ENCODE data around the gene UBASH3A.

The UBASH3A gene

DNA sequence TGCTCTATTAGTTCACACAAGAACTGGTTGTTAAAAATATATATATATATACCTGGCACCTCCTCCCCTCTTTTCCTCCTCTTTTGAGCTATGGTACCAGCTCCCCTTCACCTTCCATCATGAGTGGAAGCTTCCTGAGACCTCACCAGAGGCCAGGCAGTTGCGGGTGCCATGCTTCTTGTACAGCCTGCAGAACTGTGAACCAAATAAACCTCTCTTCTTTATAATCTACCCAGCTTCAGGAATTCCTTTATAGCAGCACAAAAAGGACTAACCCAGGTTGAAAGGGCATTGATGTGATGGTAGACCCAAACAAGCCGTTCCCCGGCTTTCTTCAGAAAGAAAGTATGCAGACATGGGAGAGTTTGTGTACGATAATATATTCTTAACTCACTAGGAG lies 77.5 kb downstream of the UBASH3A start:
- Histone ChIP-seq H3K4me1 (ENCODE audit: control insufficient read depth, insufficient read depth, low read length) (no peaks in the 10 kb centered on the region), H3K36me3 (ENCODE audit: control insufficient read depth, insufficient read depth, low read length) (no peaks in the 10 kb centered on the region), H3K9me3 (ENCODE audit: control insufficient read depth, insufficient read depth, low read length) (no peaks in the 10 kb centered on the region), H3K27me3 (ENCODE audit: control insufficient read depth, insufficient read depth, low read length) (no peaks in the 10 kb centered on the region), H3K4me3 (ENCODE audit: low read depth, low read length) (no peak overlapping the region), H3K9ac (ENCODE audit: low read depth, low read length) (no peak overlapping the region), H3K27ac (ENCODE audit: low read depth, low read length) (no peak overlapping the region)

DNA sequence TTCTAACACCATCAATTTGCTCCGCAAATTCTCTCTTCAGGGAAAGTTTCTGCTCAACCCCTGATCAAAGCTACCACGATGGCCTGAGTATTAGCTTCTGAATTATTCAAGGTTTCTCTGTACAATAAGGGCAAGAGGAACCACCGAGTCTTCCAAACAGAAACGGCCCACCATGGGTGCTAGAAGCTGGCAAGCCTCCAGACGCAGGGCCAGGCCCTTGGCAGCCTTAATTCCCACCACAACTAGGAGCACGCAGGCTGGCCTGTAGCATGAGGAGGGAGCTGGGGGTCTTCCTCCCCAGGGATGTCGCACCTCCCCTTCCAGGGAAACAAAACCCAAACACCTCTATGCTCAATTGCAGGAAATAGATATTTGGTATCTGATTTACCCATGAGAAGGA lies 81.3 kb downstream of the UBASH3A start:
- no peaks in the 10 kb centered on the region for H3K4me1 ChIP-seq (ENCODE audit: control insufficient read depth, insufficient read depth, low read length)
- H3K9ac ChIP-seq (ENCODE audit: low read depth, low read length) = no peak overlapping the region
- H3K9me3 ChIP-seq (ENCODE audit: control insufficient read depth, insufficient read depth, low read length) = no peaks in the 10 kb centered on the region
- no peak overlapping the region for H3K4me3 ChIP-seq (ENCODE audit: low read depth, low read length)
- H3K27me3 ChIP-seq (ENCODE audit: control insufficient read depth, insufficient read depth, low read length) = no peaks in the 10 kb centered on the region
- H3K27ac ChIP-seq (ENCODE audit: low read depth, low read length) = no peak overlapping the region
- H3K36me3 ChIP-seq (ENCODE audit: control insufficient read depth, insufficient read depth, low read length) = no peaks in the 10 kb centered on the region

DNA sequence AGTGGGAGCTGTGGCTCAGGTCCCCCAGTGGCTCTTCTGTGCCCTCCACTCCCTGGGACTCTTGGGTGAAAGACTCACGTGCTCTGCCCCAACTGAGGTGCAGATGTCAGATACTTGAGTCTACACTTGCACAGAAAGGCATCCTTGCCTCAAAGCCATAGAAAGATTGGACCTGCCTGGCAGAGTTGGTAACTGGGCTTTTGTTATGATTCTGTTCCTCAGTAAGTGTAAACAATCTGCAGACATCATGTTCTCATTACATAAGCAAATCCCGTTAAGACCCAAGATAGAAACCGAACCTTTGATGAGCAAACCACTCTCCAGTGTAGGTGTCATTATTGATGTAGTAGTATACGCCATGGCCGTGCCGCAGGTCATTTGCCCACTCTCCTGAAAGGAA lies 82.4 kb downstream of the UBASH3A start:
- Histone ChIP-seq H3K4me3 (ENCODE audit: low read depth, low read length) (no peak overlapping the region), H3K36me3 (ENCODE audit: control insufficient read depth, insufficient read depth, low read length) (no peaks in the 10 kb centered on the region), H3K27ac (ENCODE audit: low read depth, low read length) (no peak overlapping the region), H3K27me3 (ENCODE audit: control insufficient read depth, insufficient read depth, low read length) (no peaks in the 10 kb centered on the region), H3K9ac (ENCODE audit: low read depth, low read length) (no peak overlapping the region), H3K9me3 (ENCODE audit: control insufficient read depth, insufficient read depth, low read length) (no peaks in the 10 kb centered on the region), H3K4me1 (ENCODE audit: control insufficient read depth, insufficient read depth, low read length) (no peaks in the 10 kb centered on the region)

DNA sequence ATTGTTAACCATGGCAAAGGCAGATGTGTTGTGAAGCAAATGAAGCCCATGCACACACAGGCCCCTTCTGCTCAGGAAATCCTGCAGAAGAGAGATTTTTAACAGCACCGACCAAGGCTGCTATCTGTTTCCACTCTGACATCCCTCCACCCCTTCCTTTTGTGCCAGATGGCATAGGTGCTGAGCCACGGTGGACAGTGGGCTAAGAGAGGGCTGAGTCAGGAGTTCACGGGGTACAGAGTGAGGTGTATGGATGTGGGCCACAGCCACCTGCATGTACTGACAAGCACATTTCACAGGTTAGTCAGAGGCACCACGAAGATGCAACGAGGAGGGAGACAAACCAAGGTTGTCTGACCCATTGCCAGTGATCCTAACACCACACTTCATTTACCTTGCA lies 82.8 kb downstream of the UBASH3A start:
- H3K27me3 ChIP-seq (ENCODE audit: control insufficient read depth, insufficient read depth, low read length) = no peaks in the 10 kb centered on the region
- no peaks in the 10 kb centered on the region for H3K36me3 ChIP-seq (ENCODE audit: control insufficient read depth, insufficient read depth, low read length)
- H3K9ac ChIP-seq (ENCODE audit: low read depth, low read length) = no peak overlapping the region
- no peak overlapping the region for H3K4me3 ChIP-seq (ENCODE audit: low read depth, low read length)
- no peaks in the 10 kb centered on the region for H3K9me3 ChIP-seq (ENCODE audit: control insufficient read depth, insufficient read depth, low read length)
- H3K27ac ChIP-seq (ENCODE audit: low read depth, low read length) = no peak overlapping the region
- H3K4me1 ChIP-seq (ENCODE audit: control insufficient read depth, insufficient read depth, low read length) = no peaks in the 10 kb centered on the region

DNA sequence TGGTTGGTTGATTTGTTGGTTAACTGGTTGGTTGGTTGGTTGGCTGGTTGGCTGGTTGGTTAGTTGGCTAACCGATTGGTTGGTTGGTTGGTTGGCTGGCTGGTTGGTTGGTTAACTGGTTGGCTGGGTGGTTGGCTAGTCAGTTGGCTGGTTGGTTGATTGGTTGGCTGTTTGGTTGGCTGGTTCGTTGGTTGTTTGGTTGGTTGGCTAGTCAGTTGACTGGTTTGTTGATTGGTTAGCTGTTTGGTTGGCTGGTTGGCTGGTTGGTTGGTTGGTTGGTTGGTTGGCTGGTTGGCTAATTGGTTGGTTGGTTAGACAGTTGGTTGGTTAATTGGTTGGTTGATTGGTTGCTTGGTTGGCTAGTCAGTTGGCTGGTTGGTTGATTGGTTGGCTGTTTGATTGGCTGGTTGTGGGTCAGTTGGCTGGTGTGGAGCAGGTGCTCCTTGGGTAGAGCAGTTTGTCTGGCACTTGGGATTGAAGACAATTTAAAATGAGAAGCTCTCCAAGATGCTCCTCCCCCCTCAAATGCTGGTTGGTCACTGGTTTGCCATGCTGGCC lies 85.4 kb downstream of the UBASH3A start:
- Histone ChIP-seq H3K27me3 (ENCODE audit: control insufficient read depth, insufficient read depth, low read length) (no peaks in the 10 kb centered on the region), H3K4me1 (ENCODE audit: control insufficient read depth, insufficient read depth, low read length) (no peaks in the 10 kb centered on the region), H3K4me3 (ENCODE audit: low read depth, low read length) (no peak overlapping the region), H3K27ac (ENCODE audit: low read depth, low read length) (no peak overlapping the region), H3K9ac (ENCODE audit: low read depth, low read length) (no peak overlapping the region), H3K9me3 (ENCODE audit: control insufficient read depth, insufficient read depth, low read length) (no peaks in the 10 kb centered on the region), H3K36me3 (ENCODE audit: control insufficient read depth, insufficient read depth, low read length) (no peaks in the 10 kb centered on the region)

DNA sequence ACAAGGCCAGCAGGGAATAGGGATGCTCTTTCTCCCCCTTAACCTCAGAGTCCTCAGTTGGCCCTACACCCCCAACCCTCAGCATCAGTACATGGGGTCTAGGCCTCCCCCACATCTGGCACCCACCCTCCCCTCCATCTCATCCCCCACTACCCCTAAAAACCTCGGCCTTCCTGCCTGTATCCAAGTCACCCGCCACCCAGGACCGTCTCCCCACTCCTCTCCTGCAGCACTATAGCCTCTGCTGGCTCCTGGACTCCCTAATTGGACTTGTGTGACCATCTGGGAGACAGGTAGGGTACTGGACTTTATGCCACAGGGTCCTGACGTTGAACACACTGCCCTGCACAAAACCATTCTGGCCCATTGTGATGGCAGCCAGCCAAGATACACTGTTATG lies 86.3 kb downstream of the UBASH3A start:
- Histone ChIP-seq H3K27ac (ENCODE audit: low read depth, low read length) (no peak overlapping the region), H3K27me3 (ENCODE audit: control insufficient read depth, insufficient read depth, low read length) (no peaks in the 10 kb centered on the region), H3K9me3 (ENCODE audit: control insufficient read depth, insufficient read depth, low read length) (no peaks in the 10 kb centered on the region), H3K9ac (ENCODE audit: low read depth, low read length) (no peak overlapping the region), H3K4me1 (ENCODE audit: control insufficient read depth, insufficient read depth, low read length) (no peaks in the 10 kb centered on the region), H3K4me3 (ENCODE audit: low read depth, low read length) (no peak overlapping the region), H3K36me3 (ENCODE audit: control insufficient read depth, insufficient read depth, low read length) (no peaks in the 10 kb centered on the region)

DNA sequence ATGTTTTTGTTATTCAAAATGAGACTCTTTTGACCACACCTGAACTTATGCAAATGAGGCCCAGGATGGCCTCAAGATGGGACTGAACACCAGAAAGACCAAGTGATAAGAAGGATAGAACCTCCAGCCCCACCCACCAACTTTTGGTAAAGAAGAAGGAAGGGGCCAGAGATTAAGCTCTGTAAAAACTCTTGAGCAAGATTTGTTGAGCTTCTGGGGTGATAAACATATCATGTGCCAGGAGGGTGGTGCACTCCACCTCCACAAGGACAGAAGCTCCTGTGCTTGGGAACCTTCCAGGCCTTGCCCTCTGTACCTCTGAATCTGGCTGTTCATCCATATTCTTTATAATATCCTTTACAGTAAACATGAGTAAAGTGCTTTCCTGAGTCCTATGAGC lies 87.0 kb downstream of the UBASH3A start:
- no peaks in the 10 kb centered on the region for H3K9me3 ChIP-seq (ENCODE audit: control insufficient read depth, insufficient read depth, low read length)
- no peaks in the 10 kb centered on the region for H3K4me1 ChIP-seq (ENCODE audit: control insufficient read depth, insufficient read depth, low read length)
- H3K4me3 ChIP-seq (ENCODE audit: low read depth, low read length) = no peak overlapping the region

DNA sequence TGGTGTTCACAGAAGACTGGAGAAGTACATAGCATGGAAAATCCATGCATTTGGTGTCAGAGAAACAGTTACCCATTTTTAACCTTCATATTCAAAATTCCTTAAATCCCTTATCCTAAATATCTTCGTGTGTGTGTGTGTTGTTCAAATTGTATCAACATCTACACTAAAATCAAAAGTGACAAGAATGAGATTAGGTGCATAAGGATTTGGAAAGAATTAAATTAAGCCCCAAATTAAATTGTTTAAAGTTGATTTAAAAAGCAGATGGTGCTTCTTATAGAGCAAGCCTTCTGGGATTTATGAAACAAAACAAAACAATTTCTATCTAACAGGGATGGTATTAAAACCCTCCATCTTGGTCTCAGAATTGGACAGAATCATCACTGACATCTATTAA lies 87.6 kb downstream of the UBASH3A start:
- Histone ChIP-seq H3K36me3 (ENCODE audit: control insufficient read depth, insufficient read depth, low read length) (no peaks in the 10 kb centered on the region), H3K27ac (ENCODE audit: low read depth, low read length) (no peak overlapping the region), H3K27me3 (ENCODE audit: control insufficient read depth, insufficient read depth, low read length) (peaks cover 4% of the 10 kb centered on the region; the same call in 1 of the 2 replicates), H3K9me3 (ENCODE audit: control insufficient read depth, insufficient read depth, low read length) (no peaks in the 10 kb centered on the region), H3K9ac (ENCODE audit: low read depth, low read length) (no peak overlapping the region), H3K4me3 (ENCODE audit: low read depth, low read length) (no peak overlapping the region), H3K4me1 (ENCODE audit: control insufficient read depth, insufficient read depth, low read length) (no peaks in the 10 kb centered on the region)

More for the DNA sequence above, 87.0 kb downstream of the UBASH3A start:
- Histone ChIP-seq H3K27me3 (ENCODE audit: control insufficient read depth, insufficient read depth, low read length) (peaks cover 4% of the 10 kb centered on the region; the same call in 1 of the 2 replicates), H3K36me3 (ENCODE audit: control insufficient read depth, insufficient read depth, low read length) (no peaks in the 10 kb centered on the region), H3K9ac (ENCODE audit: low read depth, low read length) (no peak overlapping the region), H3K27ac (ENCODE audit: low read depth, low read length) (no peak overlapping the region)

DNA sequence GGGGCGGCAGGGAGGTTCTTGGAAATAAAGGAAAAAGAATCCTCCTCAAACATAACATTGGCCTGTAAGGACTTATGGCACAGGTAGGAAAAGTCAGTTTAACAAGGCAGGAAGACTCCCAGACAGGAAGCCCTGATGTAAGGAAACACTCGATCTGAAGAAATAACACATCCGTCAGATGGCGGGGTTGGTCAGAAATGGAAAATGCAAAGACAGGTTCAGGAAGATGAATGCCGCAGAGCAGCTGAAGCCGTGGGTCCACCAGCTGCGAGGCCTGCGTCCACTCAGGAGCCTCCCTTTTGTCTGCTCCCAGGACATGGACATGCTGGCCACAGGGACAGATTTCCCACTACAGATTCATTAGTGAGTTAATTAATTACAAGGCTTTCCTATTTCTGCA lies 88.5 kb downstream of the UBASH3A start:
- H3K9me3 ChIP-seq (ENCODE audit: control insufficient read depth, insufficient read depth, low read length) = no peaks in the 10 kb centered on the region
- no peaks in the 10 kb centered on the region for H3K36me3 ChIP-seq (ENCODE audit: control insufficient read depth, insufficient read depth, low read length)
- peaks cover 4% of the 10 kb centered on the region; the same call in 1 of the 2 replicates for H3K27me3 ChIP-seq (ENCODE audit: control insufficient read depth, insufficient read depth, low read length)
- H3K4me1 ChIP-seq (ENCODE audit: control insufficient read depth, insufficient read depth, low read length) = peaks cover 4% of the 10 kb centered on the region; the same call in 1 of the 2 replicates
- H3K27ac ChIP-seq (ENCODE audit: low read depth, low read length) = no peak overlapping the region
- H3K9ac ChIP-seq (ENCODE audit: low read depth, low read length) = no peak overlapping the region
- H3K4me3 ChIP-seq (ENCODE audit: low read depth, low read length) = no peak overlapping the region

DNA sequence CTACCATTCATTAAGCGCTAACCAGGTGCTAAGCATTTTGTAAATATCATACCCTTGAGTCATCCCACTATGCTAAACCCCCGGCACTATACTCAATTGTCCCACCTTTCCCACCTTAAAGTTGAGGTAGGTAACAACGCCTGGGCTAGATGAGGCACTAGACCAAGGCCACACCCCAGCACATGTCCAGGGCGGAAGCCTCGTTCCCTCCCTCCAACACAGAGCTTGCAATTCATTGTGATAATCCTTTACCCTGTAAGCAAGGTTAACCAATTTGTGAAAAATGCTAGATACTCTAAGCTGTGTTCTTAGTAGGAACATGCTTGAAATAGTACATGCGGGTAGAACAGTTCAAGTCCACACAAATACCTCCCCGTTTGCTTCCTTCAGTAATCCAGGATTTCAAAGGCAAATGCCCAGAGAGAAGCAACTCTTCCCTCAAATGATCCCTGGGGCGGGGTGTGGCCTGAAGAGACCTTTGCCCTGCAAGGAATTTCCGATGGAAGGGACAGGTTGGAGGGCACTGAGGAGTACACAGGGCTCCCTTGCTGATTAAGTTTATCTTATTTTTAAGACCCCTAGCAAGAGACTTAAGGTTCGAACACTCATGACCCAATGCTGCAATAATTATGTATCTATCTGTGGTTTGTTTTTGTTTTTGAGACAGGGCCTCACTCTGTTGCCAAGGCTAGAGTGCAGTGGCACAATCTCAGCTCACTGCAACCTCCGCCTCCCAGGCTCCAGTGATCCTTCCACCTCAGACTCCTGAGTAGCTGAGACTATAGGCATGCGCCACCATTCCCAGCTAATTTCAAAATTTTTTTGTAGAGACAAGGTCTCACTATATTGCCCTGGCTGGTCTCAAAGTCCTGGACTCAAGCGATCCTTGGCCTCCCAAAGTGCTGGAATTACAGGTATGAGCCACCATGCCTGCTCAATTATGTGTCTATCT lies 89.7 kb downstream of the UBASH3A start:
- H3K4me3 ChIP-seq (ENCODE audit: low read depth, low read length) = no peak overlapping the region
- H3K27ac ChIP-seq (ENCODE audit: low read depth, low read length) = no peak overlapping the region
- peaks cover 4% of the 10 kb centered on the region; the same call in 1 of the 2 replicates for H3K27me3 ChIP-seq (ENCODE audit: control insufficient read depth, insufficient read depth, low read length)

DNA sequence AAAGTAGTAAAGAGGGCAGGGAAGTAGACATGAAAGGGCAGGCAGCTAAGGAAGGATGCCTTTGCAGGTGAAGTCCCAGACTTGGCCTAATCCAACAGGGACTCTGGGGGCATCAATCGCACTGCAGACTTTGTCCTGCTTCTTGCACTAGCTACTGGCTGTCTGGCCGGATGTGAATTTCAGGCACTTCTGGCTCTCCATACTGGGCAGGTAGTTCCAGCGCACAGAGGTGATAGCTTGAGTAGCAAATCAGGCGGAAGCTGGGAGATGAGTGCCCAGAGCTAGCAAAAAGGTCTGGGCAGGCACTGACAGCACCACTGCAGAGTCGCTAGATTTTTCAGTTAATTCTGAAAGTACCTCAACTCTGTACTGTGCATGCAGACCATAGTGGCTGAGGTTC lies 91.3 kb downstream of the UBASH3A start:
- Histone ChIP-seq H3K36me3 (ENCODE audit: control insufficient read depth, insufficient read depth, low read length) (no peaks in the 10 kb centered on the region), H3K27ac (ENCODE audit: low read depth, low read length) (no peak overlapping the region), H3K4me3 (ENCODE audit: low read depth, low read length) (no peak overlapping the region), H3K9ac (ENCODE audit: low read depth, low read length) (no peak overlapping the region), H3K27me3 (ENCODE audit: control insufficient read depth, insufficient read depth, low read length) (peaks cover 4% of the 10 kb centered on the region; the same call in 1 of the 2 replicates), H3K9me3 (ENCODE audit: control insufficient read depth, insufficient read depth, low read length) (no peaks in the 10 kb centered on the region), H3K4me1 (ENCODE audit: control insufficient read depth, insufficient read depth, low read length) (peaks cover 5% of the 10 kb centered on the region; the same call in 1 of the 2 replicates)

More for the DNA sequence above, 89.7 kb downstream of the UBASH3A start:
- Histone ChIP-seq H3K9ac (ENCODE audit: low read depth, low read length) (no peak overlapping the region), H3K36me3 (ENCODE audit: control insufficient read depth, insufficient read depth, low read length) (no peaks in the 10 kb centered on the region), H3K4me1 (ENCODE audit: control insufficient read depth, insufficient read depth, low read length) (peaks cover 5% of the 10 kb centered on the region; the same call in 1 of the 2 replicates), H3K9me3 (ENCODE audit: control insufficient read depth, insufficient read depth, low read length) (no peaks in the 10 kb centered on the region)

Data from HUES48 (cell line).